Measurements from ENCODE around the gene CFAP157.

CFAP157 gene

DNA sequence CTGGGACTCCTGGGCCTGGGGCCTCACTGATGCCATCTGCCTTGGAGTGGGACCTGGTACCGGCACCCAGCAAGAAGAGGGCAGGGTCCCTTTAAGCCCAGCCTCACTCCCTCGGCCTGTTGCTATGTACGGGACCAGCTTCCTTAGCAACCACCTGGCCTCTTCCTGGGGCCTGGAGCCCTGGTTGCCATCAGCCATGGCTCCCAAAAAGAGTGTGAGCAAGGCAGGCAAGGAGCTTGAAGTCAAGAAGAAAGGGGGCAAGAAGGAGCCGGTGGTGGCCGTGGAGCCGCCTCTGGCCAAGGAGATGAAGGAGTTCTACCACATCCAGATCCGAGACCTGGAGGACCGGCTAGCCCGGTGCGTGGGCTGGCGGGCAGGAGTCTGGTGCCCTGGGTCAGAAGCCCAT, at the start of gene CFAP157:
CFAP157 (plus strand) TSS at position 153 of the 406 bp plus-strand sequence; CDS start at position 197, 44 bp downstream.
- DNase-seq (ENCODE audit: low read depth in 3 of 3): no peak

DNA sequence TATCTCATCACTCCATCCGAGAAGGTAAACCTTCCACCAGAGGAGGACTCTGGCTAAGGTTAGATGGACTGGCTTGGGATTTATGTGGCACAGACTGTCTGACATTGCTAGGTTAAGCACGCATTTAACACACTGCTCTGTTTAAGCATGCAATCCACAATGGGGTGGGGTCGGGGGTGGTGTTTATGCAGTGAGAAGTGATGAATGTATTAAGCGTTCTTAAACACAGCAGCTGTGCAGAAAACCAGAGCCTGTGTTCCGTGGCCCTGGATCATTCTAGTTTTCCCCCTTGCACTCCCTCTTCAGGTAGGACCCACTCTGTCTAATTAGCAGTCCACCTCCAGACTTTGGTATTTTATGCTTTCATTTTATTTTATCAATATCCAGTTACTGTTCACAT, 48.4 kb upstream of the CFAP157 start:
- no peak for DNase-seq (ENCODE audit: low read depth in 3 of 3)

DNA sequence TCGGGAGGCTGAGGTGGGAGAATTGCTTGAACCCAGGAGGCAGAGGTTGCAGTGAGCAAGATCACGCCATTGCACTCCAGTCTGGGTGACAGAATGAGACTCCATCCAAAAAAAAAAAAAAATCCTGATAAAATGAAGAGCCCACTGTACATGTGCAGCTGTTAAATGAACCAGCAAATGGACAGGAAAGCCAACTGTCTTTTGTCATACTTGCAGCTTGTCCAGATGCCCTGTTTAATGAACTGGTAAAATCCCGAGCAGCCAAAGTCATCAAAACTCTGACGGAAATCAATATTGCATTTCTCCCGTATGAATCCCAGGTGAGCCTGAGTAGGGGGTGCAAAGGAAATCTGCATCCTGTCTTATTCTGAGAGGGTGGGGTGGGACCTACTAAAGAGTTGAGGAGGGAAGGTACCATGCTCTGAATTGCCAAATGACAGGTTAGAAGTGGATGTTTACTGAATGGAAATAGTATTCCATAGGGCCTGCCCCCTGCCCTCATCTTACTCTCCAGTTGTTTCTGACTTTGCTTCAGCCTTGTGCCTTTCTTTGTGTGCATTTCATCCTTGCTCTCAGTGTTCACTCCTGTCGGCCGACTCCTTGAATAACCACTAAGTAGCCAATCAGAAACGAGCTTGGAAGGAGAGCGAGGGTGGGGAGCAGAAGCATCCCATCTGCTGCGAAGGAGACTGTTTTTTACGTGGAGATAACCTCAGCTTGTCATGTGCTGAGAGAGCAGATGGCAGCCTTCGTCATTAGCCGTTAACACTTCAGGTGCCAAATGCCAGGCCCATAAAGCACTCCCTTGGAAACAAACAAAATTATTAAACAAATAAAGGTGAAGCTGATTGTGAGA, 45.7 kb upstream of the CFAP157 start:
- no peak for DNase-seq (ENCODE audit: low read depth in 3 of 3)

DNA sequence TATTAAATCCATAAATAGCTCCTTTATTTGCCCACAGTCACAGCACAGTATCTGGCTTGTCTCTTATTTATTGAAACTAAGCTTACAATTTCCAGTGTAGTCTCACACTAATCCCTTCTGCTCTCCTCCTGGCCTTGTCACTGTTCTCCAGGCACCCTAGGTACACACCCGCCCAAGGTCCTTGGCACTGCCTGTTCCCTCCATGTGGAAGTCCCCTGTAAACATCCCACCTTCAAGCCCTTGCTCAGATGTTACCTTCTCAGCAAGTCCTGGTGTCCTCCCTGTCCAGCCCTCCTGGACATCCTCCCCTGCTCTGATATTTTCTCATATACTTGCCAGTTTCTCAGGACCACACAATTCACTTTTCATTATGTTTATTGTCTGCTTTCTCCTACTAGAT, 44.2 kb upstream of the CFAP157 start:
- no peak for DNase-seq (ENCODE audit: low read depth in 3 of 3)

DNA sequence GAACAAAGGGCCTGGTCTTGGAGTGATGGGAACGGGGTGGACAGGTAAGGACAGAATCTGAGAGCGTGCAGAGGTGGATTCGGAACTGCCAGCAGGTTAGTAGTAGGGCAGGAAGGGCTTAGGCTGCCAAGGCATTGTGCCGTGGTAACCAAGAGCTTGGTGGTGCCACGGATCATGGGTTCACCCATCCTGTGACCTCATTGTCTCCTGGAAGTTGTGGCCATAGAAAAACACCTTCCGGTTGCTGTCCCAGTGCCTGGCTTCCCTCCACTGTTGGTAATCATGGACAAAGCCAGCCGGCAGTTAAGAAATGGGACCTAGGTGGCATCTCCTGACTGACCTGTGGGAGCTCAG, 42.5 kb upstream of the CFAP157 start:
- DNase-seq (ENCODE audit: low read depth in 3 of 3): no peak

DNA sequence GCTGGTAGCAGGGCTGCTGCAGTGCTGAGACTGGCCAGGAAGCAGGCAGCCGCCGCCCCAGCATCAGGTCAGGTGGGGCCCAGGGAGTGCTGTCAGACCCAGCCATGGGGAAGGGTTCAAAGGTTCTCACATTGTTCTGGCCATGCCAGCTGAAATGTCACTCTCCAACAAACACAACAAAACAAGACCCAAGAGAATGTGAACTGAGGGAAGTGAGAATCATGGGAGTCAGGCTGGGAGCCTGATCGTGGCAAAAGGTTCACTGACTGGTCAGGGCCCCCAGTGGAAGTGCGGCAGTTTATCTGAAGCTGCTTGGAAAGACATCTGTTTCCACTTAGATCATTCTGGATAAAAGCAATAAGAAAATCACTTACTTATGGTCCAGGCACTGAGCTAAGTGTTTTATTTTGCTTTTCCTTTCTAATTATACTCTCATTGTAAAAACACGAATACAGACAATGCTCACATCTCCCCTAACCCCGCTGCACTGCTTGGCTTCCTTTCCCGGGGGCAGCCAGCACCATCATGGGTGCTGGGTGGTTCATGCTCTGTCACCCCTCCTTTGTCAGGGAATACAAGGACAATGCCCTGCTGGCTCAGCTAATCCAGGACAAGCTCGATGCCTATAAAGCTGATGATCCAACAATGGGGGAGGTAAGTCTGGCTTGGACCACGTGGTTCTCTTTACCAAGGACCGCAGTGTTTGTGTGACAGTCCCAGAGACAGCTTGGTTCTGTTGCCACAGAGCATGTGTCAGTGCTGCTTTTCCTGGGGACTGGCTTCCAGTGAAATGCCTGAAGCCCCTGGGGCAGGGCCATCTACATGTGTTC, 41.9 kb upstream of the CFAP157 start:
- no peak for DNase-seq (ENCODE audit: low read depth in 3 of 3)

DNA sequence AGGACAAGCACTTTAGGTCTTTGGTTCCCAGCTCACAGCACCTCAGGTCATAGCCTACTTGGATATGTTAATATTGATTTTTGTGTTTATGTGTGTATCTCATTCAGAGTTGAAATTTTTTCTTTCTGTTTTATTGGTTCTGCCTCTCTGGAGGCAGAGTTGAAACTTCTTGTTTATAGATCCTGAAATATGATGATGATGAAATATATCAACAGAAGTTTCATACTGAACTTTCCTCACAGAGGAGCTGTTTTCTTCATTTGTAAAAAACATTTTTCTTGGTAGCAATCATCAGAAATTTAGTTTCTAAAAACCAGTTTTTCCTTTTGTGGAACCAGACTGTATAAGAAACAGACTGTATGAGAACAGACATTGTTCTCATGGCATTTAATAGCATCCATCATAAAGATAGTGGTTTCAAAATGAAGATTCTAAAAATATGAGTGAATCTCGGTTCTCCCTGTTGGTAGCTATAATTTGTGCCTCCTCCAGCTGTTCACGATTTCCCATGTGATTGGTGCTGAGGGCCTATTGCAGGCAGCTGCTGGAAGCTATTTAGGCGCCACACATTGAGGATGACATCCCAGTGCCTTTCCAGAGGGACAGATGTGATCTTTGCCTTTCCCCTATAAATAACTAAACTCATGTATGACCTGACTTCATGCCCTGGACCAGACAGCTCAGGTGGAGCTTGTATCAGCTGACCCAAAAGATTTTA, 39.5 kb upstream of the CFAP157 start:
- no peak for DNase-seq (ENCODE audit: low read depth in 3 of 3)

DNA sequence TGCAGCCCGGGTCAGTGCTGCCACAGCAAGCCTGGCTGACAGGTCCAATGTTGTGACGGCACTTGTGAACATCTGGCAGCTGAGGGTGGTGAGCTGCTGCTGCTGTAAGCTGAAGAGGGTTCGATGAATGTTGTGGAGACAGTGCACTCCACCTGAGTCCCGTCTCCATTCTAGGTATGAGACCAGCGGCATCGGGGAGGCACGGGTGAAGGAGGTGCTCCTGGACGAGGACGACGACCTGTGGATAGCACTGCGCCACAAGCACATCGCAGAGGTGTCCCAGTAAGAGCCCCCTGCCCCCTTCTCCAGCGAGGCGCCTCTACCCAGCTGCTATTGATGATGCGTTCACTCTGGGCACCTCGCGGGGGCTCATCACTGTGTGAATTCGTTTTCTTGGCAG, 38.9 kb upstream of the CFAP157 start:
- no peak for DNase-seq (ENCODE audit: low read depth in 3 of 3)

DNA sequence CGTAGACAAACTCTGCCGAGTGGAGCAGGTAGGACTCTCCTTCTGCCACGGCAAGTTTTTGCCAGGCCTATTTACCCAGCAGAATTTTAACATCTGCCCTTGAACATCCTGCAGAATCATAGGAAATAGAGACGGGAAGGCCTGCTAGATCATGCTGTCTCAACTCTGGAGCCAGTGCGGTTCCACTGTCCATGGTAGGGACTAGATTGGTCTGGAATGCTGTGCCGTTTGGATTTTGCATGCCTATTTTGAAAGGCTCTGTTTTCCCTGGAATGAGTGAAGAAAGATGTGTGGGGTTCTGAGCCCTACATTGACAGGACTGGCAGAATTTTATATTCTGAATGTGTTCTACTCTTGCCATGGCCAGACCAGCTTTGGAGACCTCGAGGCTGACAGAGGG, 33.6 kb upstream of the CFAP157 start:
- no peak for DNase-seq (ENCODE audit: low read depth in 3 of 3)

DNA sequence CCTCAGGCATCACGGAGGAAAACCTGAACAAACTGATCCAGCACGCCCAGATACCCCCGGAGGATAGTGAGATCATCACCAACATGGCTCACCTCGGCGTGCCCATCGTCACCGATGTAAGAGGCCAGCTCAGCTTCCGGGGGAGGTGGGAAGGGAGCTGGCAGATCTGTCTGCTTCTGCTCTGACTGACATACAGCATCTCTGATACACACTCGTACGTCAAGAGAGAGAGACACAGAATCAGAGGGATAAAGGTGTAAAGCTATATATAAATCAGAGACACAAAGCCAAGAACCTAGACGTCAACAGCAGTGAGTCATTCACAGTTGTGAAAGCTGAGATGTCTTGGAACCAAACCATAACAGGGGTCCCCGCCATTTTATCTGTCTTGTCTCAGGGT, 30.1 kb upstream of the CFAP157 start:
- no peak for DNase-seq (ENCODE audit: low read depth in 3 of 3)

DNA sequence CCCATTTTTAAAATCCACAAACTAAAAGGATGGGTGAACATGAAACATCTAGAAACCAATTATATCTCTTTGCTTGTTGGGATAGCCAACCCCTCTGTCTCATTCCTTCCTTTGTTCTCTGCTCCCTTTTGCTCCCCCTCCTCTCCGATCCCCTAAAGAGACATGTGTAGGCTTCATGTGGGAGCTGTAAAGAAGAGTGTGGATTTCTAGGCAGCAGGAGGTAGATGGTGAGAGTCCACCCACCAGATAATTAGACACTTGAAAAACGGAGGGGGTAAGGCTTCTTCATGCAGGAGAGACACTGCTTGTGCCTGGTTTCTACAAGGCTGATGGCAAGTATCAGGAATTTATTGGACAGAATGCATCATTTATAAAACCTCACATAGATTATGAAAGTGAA, 27.3 kb upstream of the CFAP157 start:
- no peak for DNase-seq (ENCODE audit: low read depth in 3 of 3)

DNA sequence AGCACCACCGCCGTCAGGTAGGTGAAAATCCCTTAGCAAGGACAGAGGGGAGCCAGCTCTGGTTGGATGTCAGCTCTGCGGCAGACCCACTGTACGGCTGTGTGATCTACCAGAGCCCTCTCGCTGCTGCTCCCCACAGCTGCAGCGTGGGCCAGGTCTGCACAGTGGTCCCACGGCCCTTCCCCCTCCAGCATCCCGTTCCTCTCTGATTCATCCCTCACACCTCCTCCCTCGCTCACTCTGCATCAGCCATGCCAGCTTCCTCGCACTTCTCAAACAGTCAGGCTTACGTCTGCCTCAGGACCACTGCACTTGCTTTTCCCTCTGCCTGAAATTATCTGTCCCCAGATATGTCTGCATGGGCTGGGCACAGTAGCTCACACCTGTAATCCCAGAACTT, 26.6 kb upstream of the CFAP157 start:
- no peak for DNase-seq (ENCODE audit: low read depth in 3 of 3)

DNA sequence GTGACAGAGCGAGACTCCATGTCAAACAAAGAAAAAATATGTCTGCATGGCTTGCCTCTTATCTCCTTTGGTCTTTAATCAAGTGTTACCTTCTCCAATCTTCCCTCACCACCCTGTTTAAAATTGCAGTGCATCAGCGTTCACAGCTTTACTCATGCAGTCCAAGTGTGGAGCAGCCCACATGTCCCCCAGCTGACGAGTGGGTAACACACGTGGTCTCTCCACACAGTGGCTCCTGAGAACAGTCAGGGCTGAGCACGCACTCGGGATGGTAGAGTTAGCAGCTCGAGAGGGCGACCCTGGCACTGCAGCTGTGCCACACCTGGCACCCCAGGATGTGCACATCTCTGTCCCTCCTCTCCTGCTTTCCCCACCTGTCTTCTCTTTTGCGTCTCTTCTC, 25.9 kb upstream of the CFAP157 start:
- no peak for DNase-seq (ENCODE audit: low read depth in 3 of 3)

DNA sequence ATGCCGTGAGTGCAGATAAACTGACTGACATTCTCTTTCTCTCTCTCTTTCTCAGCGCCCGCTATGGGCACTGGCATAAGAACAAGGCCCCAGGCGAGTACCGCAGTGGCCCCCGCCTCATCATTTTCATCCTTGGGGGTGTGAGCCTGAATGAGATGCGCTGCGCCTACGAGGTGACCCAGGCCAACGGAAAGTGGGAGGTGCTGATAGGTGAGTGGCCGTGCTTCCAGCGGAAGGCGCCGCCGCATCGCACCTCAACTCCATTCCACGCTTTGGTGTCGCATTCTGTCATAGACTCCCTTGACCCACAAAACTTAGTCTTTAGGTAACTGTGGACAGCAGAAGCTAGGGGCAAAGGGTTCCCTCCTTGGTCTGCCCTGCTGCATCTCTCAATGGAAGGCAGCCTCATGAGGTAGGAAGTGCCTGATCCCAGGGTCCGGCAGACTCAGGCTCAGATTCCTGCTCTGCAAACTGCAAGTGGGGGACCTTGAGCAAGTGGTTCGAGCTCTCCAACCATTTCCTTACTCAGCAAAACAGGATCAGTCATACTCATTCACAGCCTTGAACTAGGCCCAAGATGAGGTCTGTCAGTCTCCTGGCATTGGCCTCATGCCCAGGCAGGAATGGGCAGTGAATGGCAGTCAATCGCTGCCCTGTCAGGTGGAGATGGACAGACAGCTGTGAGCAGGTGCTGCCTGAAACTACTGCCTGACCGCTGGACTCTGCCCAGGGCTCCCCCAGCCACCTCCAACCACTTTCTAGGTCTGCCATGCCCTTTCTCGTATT, 24.2 kb upstream of the CFAP157 start:
- no peak for DNase-seq (ENCODE audit: low read depth in 3 of 3)

DNA sequence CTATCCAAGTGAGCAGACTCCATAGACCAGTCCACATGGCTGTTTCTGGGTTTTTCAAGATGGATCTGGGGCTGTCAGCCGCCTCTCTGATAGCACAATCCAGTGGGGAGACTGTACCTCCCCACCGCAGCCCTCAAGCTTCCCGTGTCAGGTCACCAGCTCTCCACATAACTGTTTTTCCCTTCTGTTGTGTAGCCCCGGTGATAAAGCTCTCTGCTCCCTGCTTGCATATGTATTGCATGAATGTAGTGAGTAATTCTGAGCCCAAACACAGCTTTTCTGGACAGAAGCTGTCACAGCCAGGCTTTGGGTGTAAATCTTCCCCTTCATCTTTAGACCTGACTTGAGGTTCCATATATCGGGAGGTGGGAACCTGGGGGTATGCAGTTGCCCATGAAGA, 23.1 kb upstream of the CFAP157 start:
- DNase-seq (ENCODE audit: low read depth in 3 of 3): no peak

DNA sequence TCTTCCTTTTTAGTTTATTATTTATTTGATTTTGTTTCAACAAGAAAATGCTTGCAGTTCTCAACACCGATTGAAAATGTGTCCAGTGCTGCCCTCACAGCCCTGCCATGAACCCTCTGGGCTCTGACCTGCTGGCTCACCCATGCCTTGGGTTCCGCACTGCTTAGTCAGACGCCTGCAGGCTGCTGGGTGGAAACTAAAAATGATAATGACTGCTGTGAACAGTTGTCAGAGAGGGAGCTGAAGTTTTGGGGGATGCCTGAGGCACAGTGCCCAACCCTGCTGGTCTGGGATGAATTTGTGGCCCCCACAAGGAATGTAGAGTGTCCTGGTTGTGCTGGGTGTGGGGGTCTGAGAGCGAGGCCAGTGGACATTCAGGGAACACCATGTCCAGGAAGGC, 22.2 kb upstream of the CFAP157 start:
- no peak for DNase-seq (ENCODE audit: low read depth in 3 of 3)

DNA sequence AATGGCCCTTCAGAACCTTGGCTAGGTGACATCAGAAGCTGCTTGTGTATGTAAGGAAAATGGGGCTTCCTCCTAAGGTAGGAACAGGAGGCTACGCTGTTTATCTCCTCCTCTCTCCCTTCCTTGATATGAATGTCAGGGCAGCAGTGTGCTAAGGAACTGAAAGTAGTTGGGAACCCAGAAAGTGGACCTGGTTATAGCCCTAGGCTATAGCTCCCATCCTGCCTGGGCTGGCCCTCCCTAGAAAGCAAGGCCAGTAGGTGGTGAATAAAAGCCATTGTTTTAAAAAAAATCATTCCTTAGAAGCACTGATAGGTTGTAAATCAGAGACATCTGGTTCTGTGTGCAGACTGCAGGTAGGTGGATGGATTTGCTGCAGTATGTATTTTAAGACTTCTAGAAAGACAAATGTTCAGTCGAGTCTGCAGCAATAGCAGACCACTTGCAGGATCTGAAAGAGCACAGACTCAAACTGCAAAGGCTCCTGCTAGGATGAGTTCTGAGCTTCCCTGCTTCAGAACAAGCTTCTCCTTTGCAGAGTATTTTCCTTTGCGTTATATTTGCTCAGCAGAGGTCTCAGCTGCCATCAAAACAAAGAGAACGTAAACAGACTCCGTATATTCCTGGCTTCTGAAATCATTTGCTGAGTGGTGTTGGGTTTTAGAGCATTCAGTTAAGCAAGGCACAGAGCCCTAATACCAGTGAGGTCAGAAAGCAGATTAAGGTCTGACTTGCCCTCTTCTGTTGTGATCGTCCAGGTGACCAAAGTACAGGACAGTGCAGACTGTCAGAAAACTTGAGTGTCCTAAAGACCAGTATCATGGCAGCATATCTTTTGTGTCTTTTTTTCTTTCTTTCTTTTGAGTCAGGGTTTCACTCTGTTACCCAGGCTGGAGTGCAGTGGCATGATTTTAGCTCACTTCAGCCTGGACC, 20.1 kb upstream of the CFAP157 start:
- no peak for DNase-seq (ENCODE audit: low read depth in 3 of 3)

DNA sequence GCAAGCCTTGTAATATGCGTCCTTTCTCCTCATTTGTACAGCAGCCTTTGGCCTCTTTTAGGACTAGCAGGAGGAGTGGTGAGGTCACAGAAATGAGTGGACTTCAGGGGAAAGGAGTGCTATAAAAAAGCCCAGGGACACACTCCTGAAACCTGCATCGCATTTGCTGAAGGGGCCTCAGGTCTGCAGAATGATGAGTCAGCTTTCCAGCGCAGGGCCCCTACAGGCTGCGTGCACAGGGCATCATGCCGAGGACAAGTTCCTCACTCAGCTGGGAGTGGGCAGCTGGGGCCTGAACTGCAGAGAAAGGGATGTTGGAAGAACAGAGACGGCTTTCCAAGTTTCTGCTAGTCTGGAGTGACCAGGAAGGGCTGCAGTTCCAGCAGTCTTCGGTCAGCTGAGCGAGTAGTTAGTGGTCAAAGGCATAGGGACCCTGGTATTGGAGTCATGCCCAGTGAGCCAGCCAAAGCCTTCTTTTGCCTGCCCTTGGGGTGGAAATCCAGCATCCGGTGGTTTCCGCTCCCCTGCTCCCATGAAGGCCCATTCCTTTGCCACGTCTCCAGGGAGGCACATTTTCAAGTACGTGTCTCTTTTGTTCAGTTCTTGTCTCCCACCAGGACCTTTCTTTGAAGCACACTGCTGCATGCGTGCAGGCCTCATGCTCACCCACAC, 17.3 kb upstream of the CFAP157 start:
- DNase-seq (ENCODE audit: low read depth in 3 of 3): no peak

DNA sequence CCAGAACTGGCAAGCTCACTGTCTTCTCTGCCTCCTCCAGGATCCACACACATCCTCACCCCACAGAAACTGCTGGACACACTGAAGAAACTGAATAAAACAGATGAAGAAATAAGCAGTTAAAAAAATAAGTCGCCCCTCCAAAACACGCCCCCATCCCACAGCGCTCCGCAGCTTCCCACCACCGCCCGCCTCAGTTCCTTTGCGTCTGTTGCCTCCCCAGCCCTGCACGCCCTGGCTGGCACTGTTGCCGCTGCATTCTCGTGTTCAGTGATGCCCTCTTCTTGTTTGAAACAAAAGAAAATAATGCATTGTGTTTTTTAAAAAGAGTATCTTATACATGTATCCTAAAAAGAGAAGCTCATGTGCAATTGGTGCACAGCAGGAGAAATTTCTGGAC, 16.1 kb upstream of the CFAP157 start:
- no peak for DNase-seq (ENCODE audit: low read depth in 3 of 3)

DNA sequence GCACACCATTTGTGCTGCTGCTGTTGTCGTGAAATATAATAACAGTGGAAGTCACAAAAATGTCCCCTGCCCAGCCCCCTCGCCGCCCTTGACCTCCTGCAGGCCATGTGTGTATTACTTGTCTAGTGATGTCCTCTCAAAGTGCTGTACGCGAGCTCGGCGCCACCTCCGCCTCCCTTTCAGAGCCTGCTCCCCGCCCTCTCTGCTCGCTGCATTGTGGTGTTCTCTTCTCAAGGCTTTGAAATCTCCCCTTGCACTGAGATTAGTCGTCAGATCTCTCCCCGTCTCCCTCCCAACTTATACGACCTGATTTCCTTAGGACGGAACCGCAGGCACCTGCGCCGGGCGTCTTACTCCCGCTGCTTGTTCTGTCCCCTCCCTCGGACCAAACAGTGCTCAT, 14.7 kb upstream of the CFAP157 start:
- no peak for DNase-seq (ENCODE audit: low read depth in 3 of 3)
